ENCODE measurements around the gene CDIPT. TPM values are rescaled to one million over a fixed set of nuclear protein-coding genes. Genes with fewer than 3 reads are reported as not detected.

The CDIPT gene
- total RNA-seq, 1 donor from 2014 or later: 85.0 TPM

DNA sequence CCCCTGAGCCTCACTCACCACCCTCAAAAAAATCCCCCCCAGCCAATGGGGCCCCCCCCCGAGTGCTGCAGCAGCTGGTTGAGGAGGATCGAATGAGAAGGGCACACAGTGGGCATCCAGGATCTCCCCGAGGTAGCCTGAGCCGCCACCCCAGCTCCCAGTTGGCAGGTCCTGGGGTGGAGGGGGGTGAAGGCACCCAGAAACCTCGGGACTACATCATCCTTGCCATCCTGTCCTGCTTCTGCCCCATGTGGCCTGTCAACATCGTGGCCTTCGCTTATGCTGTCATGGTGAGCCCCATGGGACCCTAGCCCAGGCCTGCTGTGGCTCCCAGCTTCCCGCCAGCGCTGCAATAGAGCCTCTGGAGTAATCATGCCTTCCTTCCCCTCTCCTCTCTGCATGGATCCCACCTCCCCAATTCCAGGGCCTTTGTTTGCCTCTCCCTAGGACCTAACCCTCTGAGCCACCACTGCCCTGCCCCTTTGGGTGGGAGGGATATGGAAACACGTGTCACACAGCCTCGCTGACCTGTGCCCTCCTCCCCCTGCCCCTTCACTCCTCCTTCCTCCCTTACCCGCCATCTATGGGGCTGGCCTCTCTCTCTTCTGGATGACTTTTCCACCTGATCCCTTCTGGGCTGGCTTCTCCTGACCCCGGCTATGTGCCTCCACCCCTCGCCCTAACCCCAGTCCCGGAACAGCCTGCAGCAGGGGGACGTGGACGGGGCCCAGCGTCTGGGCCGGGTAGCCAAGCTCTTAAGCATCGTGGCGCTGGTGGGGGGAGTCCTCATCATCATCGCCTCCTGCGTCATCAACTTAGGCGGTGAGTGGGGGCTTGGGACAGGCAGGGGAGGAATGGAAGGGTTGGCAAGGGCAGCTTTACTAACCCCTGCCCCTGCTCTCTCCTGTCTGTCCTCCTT is 49.1 kb downstream of the CDIPT start:
- peak overlapping the region; percentile 95 for H3K4me3 Mint-ChIP-seq (ENCODE audit: unreplicated experiment)
- no peaks in the 10 kb centered on the region for H3K9me3 Mint-ChIP-seq (ENCODE audit: unreplicated experiment)
- H3K36me3 Mint-ChIP-seq (ENCODE audit: low read depth, unreplicated experiment): peaks cover 10% of the 10 kb centered on the region

DNA sequence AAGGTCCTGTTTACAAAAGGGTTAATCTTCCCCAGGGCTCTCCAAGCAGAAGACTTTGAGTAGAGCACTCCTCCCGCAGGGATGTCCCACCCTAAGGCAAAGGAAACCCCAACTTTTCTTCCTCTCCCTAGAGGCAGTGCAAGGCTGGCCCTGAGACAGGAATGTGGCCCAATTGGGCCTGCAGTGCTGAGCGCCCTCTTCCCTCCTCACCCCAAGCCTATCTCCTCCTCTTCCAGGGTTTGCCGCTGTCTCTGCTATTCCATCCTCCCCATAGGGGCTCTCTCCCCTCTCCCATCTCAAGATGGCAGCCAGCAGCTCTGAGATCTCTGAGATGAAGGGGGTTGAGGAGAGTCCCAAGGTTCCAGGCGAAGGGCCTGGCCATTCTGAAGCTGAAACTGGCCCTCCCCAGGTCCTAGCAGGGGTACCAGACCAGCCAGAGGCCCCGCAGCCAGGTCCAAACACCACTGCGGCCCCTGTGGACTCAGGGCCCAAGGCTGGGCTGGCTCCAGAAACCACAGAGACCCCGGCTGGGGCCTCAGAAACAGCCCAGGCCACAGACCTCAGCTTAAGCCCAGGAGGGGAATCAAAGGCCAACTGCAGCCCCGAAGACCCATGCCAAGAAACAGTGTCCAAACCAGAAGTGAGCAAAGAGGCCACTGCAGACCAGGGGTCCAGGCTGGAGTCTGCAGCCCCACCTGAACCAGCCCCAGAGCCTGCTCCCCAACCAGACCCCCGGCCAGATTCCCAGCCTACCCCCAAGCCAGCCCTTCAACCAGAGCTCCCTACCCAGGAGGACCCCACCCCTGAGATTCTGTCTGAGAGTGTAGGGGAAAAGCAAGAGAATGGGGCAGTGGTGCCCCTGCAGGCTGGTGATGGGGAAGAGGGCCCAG is 50.0 kb downstream of the CDIPT start:
- Mint-ChIP-seq H3K4me1 (ENCODE audit: unreplicated experiment) (peaks cover 59% of the 10 kb centered on the region), H3K4me3 (ENCODE audit: unreplicated experiment) (peak overlapping the region; percentile 78), H3K9me3 (ENCODE audit: unreplicated experiment) (no peaks in the 10 kb centered on the region), H3K36me3 (ENCODE audit: low read depth, unreplicated experiment) (peaks cover 14% of the 10 kb centered on the region), H3K27me3 (ENCODE audit: unreplicated experiment) (peaks cover 30% of the 10 kb centered on the region), H3K27ac (ENCODE audit: unreplicated experiment) (no peak overlapping the region)
- DNase-seq (ENCODE audit: low spot score): no peak
- TF ChIP-seq, protein P1, sequence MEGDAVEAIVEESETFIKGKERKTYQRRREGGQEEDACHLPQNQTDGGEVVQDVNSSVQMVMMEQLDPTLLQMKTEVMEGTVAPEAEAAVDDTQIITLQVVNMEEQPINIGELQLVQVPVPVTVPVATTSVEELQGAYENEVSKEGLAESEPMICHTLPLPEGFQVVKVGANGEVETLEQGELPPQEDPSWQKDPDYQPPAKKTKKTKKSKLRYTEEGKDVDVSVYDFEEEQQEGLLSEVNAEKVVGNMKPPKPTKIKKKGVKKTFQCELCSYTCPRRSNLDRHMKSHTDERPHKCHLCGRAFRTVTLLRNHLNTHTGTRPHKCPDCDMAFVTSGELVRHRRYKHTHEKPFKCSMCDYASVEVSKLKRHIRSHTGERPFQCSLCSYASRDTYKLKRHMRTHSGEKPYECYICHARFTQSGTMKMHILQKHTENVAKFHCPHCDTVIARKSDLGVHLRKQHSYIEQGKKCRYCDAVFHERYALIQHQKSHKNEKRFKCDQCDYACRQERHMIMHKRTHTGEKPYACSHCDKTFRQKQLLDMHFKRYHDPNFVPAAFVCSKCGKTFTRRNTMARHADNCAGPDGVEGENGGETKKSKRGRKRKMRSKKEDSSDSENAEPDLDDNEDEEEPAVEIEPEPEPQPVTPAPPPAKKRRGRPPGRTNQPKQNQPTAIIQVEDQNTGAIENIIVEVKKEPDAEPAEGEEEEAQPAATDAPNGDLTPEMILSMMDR (IDR thresholded peaks at IDR 0.05; ENCODE audit: unreplicated experiment): no peak

More for the DNA sequence above, 49.1 kb downstream of the CDIPT start:
- no peak for DNase-seq (ENCODE audit: low spot score)
- H3K27me3 Mint-ChIP-seq (ENCODE audit: unreplicated experiment): peaks cover 30% of the 10 kb centered on the region
- peak overlapping the region; percentile 64 for H3K27ac Mint-ChIP-seq (ENCODE audit: unreplicated experiment)
- TF ChIP-seq, protein P1 (IDR thresholded peaks at IDR 0.05; ENCODE audit: unreplicated experiment): no peak
- H3K4me1 Mint-ChIP-seq (ENCODE audit: unreplicated experiment): peaks cover 58% of the 10 kb centered on the region

DNA sequence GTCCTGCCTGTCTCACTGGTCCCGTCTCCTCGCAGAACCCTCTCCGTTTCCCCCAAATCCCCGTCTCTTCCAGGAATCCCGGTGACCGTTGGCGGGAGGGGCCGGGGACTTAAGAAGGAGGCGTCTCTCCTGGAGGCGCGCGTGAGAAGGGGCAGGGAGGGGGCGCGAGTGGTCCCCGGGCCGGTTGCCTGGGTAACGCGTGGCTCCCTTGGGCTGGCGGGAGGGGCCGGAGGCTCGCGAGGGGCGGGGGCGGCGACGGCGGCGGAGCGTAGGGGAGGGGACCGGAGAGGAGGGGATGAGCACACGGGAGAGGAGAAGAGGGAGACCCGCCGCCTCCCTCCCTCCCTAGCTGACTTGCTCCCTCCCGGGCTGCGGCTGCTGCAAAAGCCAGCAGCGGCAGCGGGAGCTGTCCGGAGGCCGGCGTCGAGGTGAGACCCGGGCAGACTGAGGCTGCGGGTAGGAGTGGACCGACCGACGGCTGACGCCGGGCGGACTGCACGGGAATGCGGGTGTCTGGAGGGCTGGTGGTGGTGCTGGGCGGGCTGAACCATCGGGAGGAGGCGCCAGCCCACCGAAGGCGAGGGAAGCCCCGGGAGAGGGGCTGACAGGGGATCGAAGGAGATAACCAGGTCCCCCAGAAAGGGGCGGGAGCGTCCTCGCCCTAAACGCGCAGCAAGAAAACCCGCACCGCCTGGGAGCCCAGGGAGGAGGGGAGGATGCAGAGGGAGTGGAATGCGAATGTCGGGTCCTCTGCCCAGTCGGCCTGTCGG is 50.9 kb downstream of the CDIPT start, which contains the start of gene PRRT2:
Gene PRRT2 (plus strand): TSS at position 298 of the 770 bp plus-strand sequence. CDS start 862 bp downstream, outside the sequence.
- peak; percentile 52 for DNase-seq (ENCODE audit: low spot score)
- TF ChIP-seq, protein P1 (IDR thresholded peaks at IDR 0.05; ENCODE audit: unreplicated experiment): no peak
- Mint-ChIP-seq H3K36me3 (ENCODE audit: low read depth, unreplicated experiment) (peaks cover 10% of the 10 kb centered on the region), H3K27ac (ENCODE audit: unreplicated experiment) (peak within 1 kb of the TSS; percentile 32), H3K4me1 (ENCODE audit: unreplicated experiment) (peaks cover 57% of the 10 kb centered on the region), H3K9me3 (ENCODE audit: unreplicated experiment) (no peaks in the 10 kb centered on the region), H3K27me3 (ENCODE audit: unreplicated experiment) (peaks cover 31% of the 10 kb centered on the region), H3K4me3 (ENCODE audit: unreplicated experiment) (peak within 1 kb of the TSS; percentile 86)

DNA sequence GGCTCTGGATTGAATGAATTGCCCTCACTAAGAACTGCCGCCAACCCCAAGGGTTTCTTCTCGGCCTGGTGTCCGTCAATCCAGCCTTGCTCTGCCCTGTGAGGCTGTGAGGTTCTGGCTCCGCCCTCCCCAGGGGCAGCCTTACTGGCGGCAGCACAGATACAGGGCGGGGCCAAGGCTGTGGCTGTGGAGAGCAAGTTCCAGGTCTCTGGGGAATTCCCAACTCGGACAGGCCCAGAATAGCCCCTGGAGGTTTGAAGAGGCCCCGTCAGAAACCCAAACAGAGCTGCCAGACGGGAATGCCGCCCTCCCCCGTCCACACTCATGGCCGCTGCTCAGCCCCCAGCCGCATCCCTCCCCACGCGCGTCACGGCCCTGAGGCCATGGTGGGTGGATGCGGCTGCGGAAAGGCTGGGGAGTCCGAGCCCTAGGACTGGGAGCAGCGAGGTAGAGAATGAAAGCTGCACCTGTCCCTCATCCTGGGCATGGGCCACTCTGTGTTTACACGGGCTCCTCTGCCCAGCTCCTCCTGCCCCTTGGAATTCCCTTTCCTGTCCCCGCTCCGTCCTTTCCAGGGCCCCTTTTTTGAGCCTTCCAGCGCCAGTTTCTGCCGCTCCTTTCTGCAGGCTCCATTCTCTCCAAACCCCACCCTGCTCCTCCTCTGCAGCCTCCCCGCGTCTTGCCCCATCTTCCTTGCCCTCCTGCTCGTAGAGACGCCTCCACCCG is 51.7 kb downstream of the CDIPT start:
- H3K4me3 Mint-ChIP-seq (ENCODE audit: unreplicated experiment): peak overlapping the region; percentile 86
- no peaks in the 10 kb centered on the region for H3K9me3 Mint-ChIP-seq (ENCODE audit: unreplicated experiment)
- H3K27me3 Mint-ChIP-seq (ENCODE audit: unreplicated experiment): peaks cover 31% of the 10 kb centered on the region
- peak; percentile 86 for DNase-seq (ENCODE audit: low spot score)
- TF ChIP-seq, protein P1 (IDR thresholded peaks at IDR 0.05; ENCODE audit: unreplicated experiment): no peak
- peak overlapping the region; percentile 32 for H3K27ac Mint-ChIP-seq (ENCODE audit: unreplicated experiment)
- H3K36me3 Mint-ChIP-seq (ENCODE audit: low read depth, unreplicated experiment): peaks cover 9% of the 10 kb centered on the region
- peaks cover 53% of the 10 kb centered on the region for H3K4me1 Mint-ChIP-seq (ENCODE audit: unreplicated experiment)
